Lung (tissue), 12 donors: ENCODE data around the gene TARBP2. TPM values are rescaled to one million over a fixed set of nuclear protein-coding genes. Genes with fewer than 3 reads are reported as not detected.

ENCODE experiments used
- ATAC-seq: fragments of 200-7000 bp; cut with Tn5 transposase; one replicate; pipeline ENCODE4 v1.9.1; 2020; ENCODE audit warnings: moderate number of reproducible peaks; ENCODE audit not compliant: insufficient read depth, low FRiP score
- DNase-seq, 3 donors: peaks; one replicate each; pipeline ENCODE4 v3.0.0-alpha.2; 2013 to 2017
- H3K27ac ChIP-seq, 2 donors: one replicate each; pipeline ENCODE4 v1.5.1; 2013; ENCODE audit warnings: mild to moderate bottlenecking in 2 of 2, moderate library complexity in 2 of 2, control low read depth in 1 of 2, inconsistent platforms in 1 of 2, low read depth in 1 of 2, low read length in 1 of 2
- H3K27me3 ChIP-seq, 3 donors: one replicate each; pipeline ENCODE4 v1.5.1; 2013; ENCODE audit warnings: low read length in 2 of 3; ENCODE audit not compliant: control insufficient read depth in 3 of 3, insufficient read depth in 3 of 3
- H3K36me3 ChIP-seq, 4 donors: one replicate each; pipeline ENCODE4 v1.5.1; 2013; ENCODE audit warnings: low read length in 4 of 4, mild to moderate bottlenecking in 1 of 4, moderate library complexity in 1 of 4; ENCODE audit not compliant: control insufficient read depth in 4 of 4, insufficient read depth in 4 of 4
- H3K4me1 ChIP-seq, 5 donors: one replicate each; pipeline ENCODE4 v1.5.1; 2013; ENCODE audit warnings: low read length in 5 of 5, mild to moderate bottlenecking in 2 of 5, moderate library complexity in 1 of 5; ENCODE audit not compliant: control insufficient read depth in 5 of 5, insufficient read depth in 5 of 5
- H3K4me3 ChIP-seq: one replicate; pipeline ENCODE4 v1.5.1; 2013; ENCODE audit warnings: mild to moderate bottlenecking, control low read depth, moderate library complexity
- H3K9ac ChIP-seq, 2 donors: one replicate each; pipeline ENCODE4 v1.5.1; 2013; ENCODE audit warnings: low read length in 2 of 2, control low read depth in 1 of 2; ENCODE audit not compliant: insufficient read depth in 1 of 2
- H3K9me3 ChIP-seq, 4 donors: one replicate each; pipeline ENCODE4 v1.5.1; 2013; ENCODE audit warnings: low read length in 3 of 4, mild to moderate bottlenecking in 1 of 4, moderate library complexity in 1 of 4; ENCODE audit not compliant: control insufficient read depth in 4 of 4, insufficient read depth in 3 of 4
- CTCF ChIP-seq: IDR thresholded peaks from 2 replicates; pipeline ENCODE4 v1.5.1; 2012; ENCODE audit warnings: mild to moderate bottlenecking; ENCODE audit errors: control extremely low read depth, extremely low read depth
- WGBS, 2 donors: extraction: QIAGEN DNeasy Blood & Tissue Kit; methylation state at CpG; one replicate each; pipeline ENCODE4 v1.1.7; 2013; 5-methylcytosine and 5-hydroxymethylcytosine counted together
- polyA plus RNA-seq, 2 donors: library from polyadenylated mRNA; stranded (reverse); fragments of 200-250 nt; gene quantifications; one replicate each; pipeline ENCODE4 v1.2.1, GENCODE V29; 2013
- total RNA-seq, 2 donors: library from RNA; depleted of rRNA in 1 of 2; stranded (reverse); fragments of >200 nt in 1 of 2; gene quantifications; one replicate each; pipeline ENCODE4 v1.2.1, GENCODE V29; 2014 to 2021
- donor health status: control.
- donor health status: control.
- donor health status: Bipolar disorder and iron deficiency.
- donor health status: healthy.
- donor health status: DM: yes; HTN: yes; CAD: no.

Gene TARBP2
- total and polyA plus RNA-seq, 4 donors = 32.2 to 41.3 (median 34.8) TPM

GRCh38 chr12:53515291-53515680, 14.2 kb downstream of the TARBP2 start:
- 63 to 84% methylated on average over 2 of the region's 2 CpGs for WGBS, 2 donors
- Histone ChIP-seq H3K36me3 (peaks cover 40 to 55% (median 47%) of the 10 kb centered on the region in 4 donors), H3K9me3 (no peaks in the 10 kb centered on the region), H3K9ac (no peak overlapping the region), H3K27ac (peak overlapping the region in 1 of 2 donors; percentile 38), H3K4me1 (peaks cover 0 to 12% (median 6%) of the 10 kb centered on the region in 5 donors), H3K4me3 (no peak overlapping the region), H3K27me3 (no peaks in the 10 kb centered on the region)
- no peak for DNase-seq
- no peak for ATAC-seq
- no peak for TF ChIP-seq CTCF

GRCh38 chr12:53516758-53517455, 15.8 kb downstream of the TARBP2 start:
- WGBS, 2 donors = 83 to 88% methylated on average over 13 of the region's 13 CpGs
- H3K9me3 ChIP-seq = no peaks in the 10 kb centered on the region
- peaks cover 38 to 56% (median 50%) of the 10 kb centered on the region in 4 donors for H3K36me3 ChIP-seq
- no peak for ATAC-seq
- TF ChIP-seq CTCF = no peak
- no peak overlapping the region for H3K4me3 ChIP-seq
- DNase-seq = no peak
- H3K27me3 ChIP-seq = no peaks in the 10 kb centered on the region
- H3K4me1 ChIP-seq = peaks cover 0 to 12% (median 6%) of the 10 kb centered on the region in 5 donors
- peak overlapping the region in 1 of 2 donors; percentile 56 for H3K27ac ChIP-seq
- H3K9ac ChIP-seq = no peak overlapping the region

GRCh38 chr12:53518381-53518780, 17.3 kb downstream of the TARBP2 start:
- H3K4me3 ChIP-seq = no peak overlapping the region
- ATAC-seq (no peak), DNase-seq (no peak)
- peaks cover 49 to 62% (median 54%) of the 10 kb centered on the region in 4 donors for H3K36me3 ChIP-seq
- H3K27ac ChIP-seq = no peak overlapping the region
- 74 to 85% methylated on average over 5 of the region's 5 CpGs for WGBS, 2 donors
- no peaks in the 10 kb centered on the region for H3K9me3 ChIP-seq
- H3K9ac ChIP-seq = no peak overlapping the region
- no peaks in the 10 kb centered on the region for H3K27me3 ChIP-seq
- no peak for TF ChIP-seq CTCF
- H3K4me1 ChIP-seq = peaks cover 0 to 4% (median 2%) of the 10 kb centered on the region in 5 donors
